ENCODE measurements around the gene SNORC.

DNA sequence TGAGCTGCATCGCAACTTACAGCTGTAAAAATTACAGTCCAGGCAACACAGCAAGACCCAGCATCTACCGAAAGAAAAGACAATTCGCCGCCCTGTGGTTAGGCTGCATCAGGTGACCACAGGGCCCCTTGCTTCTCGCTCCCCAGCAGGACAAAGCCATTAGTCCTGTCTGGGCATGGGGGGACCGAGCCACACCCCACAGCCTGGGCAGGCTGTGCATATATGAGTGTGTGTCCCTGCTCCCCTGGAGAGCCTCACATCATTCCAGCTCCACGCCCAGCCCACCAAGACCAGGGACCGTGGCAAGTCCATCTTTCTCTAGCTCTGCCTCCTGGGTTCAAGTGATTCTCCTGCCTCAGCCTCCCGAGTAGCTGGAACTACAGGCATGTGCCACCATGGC is 33.9 kb downstream of the SNORC start:
- TF ChIP-seq, protein P1, sequence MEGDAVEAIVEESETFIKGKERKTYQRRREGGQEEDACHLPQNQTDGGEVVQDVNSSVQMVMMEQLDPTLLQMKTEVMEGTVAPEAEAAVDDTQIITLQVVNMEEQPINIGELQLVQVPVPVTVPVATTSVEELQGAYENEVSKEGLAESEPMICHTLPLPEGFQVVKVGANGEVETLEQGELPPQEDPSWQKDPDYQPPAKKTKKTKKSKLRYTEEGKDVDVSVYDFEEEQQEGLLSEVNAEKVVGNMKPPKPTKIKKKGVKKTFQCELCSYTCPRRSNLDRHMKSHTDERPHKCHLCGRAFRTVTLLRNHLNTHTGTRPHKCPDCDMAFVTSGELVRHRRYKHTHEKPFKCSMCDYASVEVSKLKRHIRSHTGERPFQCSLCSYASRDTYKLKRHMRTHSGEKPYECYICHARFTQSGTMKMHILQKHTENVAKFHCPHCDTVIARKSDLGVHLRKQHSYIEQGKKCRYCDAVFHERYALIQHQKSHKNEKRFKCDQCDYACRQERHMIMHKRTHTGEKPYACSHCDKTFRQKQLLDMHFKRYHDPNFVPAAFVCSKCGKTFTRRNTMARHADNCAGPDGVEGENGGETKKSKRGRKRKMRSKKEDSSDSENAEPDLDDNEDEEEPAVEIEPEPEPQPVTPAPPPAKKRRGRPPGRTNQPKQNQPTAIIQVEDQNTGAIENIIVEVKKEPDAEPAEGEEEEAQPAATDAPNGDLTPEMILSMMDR (IDR thresholded peaks at IDR 0.05): no peak
- TF ChIP-seq POLR2A (IDR thresholded peaks at IDR 0.05; ENCODE audit: low read depth) (no peak), EP300 (IDR thresholded peaks at IDR 0.05) (no peak), POLR2AphosphoS5 (IDR thresholded peaks at IDR 0.05) (no peak)
